ENCODE measurements around the gene GABRA6. TPM values are rescaled to one million over a fixed set of nuclear protein-coding genes. Genes with fewer than 3 reads are reported as not detected.

GABRA6 gene
- total and polyA plus RNA-seq, 4 donors: not detected

- WGBS: 64% methylated on average over 2 of the region's 2 CpGs
These were observed 18.0 kb downstream of the GABRA6 start for GRCh38 chr5:161703528-161703927.

GRCh38 chr5:161707382-161707781 lies 21.9 kb downstream of the GABRA6 start:
- H3K27ac ChIP-seq (ENCODE audit: low read depth in 1 of 2, low read length in 2 of 2): no peak overlapping the region
- no peak overlapping the region for H3K4me3 ChIP-seq (ENCODE audit: low read depth in 1 of 3, low read length in 3 of 3)
- no peaks in the 10 kb centered on the region for H3K4me1 ChIP-seq (ENCODE audit: control insufficient read depth in 4 of 4, insufficient read depth in 4 of 4, low read length in 3 of 4)
- H3K9ac ChIP-seq (ENCODE audit: low read depth in 1 of 2, low read length in 2 of 2): no peak overlapping the region
- no peaks in the 10 kb centered on the region for H3K36me3 ChIP-seq (ENCODE audit: control insufficient read depth in 4 of 4, insufficient read depth in 3 of 4, low read depth in 1 of 4, low read length in 3 of 4)
- TF ChIP-seq EGR1 (IDR thresholded peaks at IDR 0.05; ENCODE audit: low read depth in 2 of 2): no peak
- TF ChIP-seq RAD21 (IDR thresholded peaks at IDR 0.05): no peak
- whole genome bisulfite sequencing: 42% methylated on average over 1 of the region's 1 CpG
- no peak for DNase-seq (ENCODE audit: low spot score)
- no peaks in the 10 kb centered on the region for H3K9me3 ChIP-seq (ENCODE audit: control insufficient read depth in 4 of 4, low read length in 3 of 4)
- H3K27me3 ChIP-seq (ENCODE audit: control insufficient read depth in 4 of 4, insufficient read depth in 4 of 4, low read length in 3 of 4): peaks cover 0 to 4% (median 0%) of the 10 kb centered on the region in 4 donors

More at GRCh38 chr5:161703528-161703927, 18.0 kb downstream of the GABRA6 start:
- Histone ChIP-seq H3K36me3 (ENCODE audit: control insufficient read depth in 4 of 4, insufficient read depth in 3 of 4, low read depth in 1 of 4, low read length in 3 of 4) (no peaks in the 10 kb centered on the region), H3K4me3 (ENCODE audit: low read depth in 1 of 3, low read length in 3 of 3) (no peak overlapping the region), H3K9ac (ENCODE audit: low read depth in 1 of 2, low read length in 2 of 2) (no peak overlapping the region), H3K9me3 (ENCODE audit: control insufficient read depth in 4 of 4, low read length in 3 of 4) (no peaks in the 10 kb centered on the region), H3K4me1 (ENCODE audit: control insufficient read depth in 4 of 4, insufficient read depth in 4 of 4, low read length in 3 of 4) (no peaks in the 10 kb centered on the region), H3K27ac (ENCODE audit: low read depth in 1 of 2, low read length in 2 of 2) (no peak overlapping the region), H3K27me3 (ENCODE audit: control insufficient read depth in 4 of 4, insufficient read depth in 4 of 4, low read length in 3 of 4) (peaks cover 0 to 4% (median 1%) of the 10 kb centered on the region in 4 donors)
- TF ChIP-seq FOXA2 (IDR thresholded peaks at IDR 0.05) (no peak), YY1 (IDR thresholded peaks at IDR 0.05) (no peak), NR2F2 (IDR thresholded peaks at IDR 0.05) (no peak), JUND (IDR thresholded peaks at IDR 0.05) (no peak), ATF3 (IDR thresholded peaks at IDR 0.05) (no peak), RAD21 (IDR thresholded peaks at IDR 0.05) (no peak), HNF4A (conservative IDR thresholded peaks at IDR 0.05) (no peak), FOXA1 (IDR thresholded peaks at IDR 0.05) (no peak), RXRA (IDR thresholded peaks at IDR 0.05) (no peak), MAX (IDR thresholded peaks at IDR 0.05) (no peak), HNF4G (IDR thresholded peaks at IDR 0.05) (no peak), GABPA (IDR thresholded peaks at IDR 0.05 in 1 of 2, conservative IDR thresholded peaks at IDR 0.05 in 1 of 2) (no peak), EGR1 (IDR thresholded peaks at IDR 0.05; ENCODE audit: low read depth in 2 of 2) (no peak), REST (IDR thresholded peaks at IDR 0.05) (no peak), SP1 (IDR thresholded peaks at IDR 0.05) (no peak)
- no peak for DNase-seq (ENCODE audit: low spot score)

GRCh38 chr5:161709239-161709638 lies 23.7 kb downstream of the GABRA6 start:
- Histone ChIP-seq H3K4me1 (ENCODE audit: control insufficient read depth in 4 of 4, insufficient read depth in 4 of 4, low read length in 3 of 4) (no peaks in the 10 kb centered on the region), H3K36me3 (ENCODE audit: control insufficient read depth in 4 of 4, insufficient read depth in 3 of 4, low read depth in 1 of 4, low read length in 3 of 4) (no peaks in the 10 kb centered on the region), H3K4me3 (ENCODE audit: low read depth in 1 of 3, low read length in 3 of 3) (no peak overlapping the region), H3K27ac (ENCODE audit: low read depth in 1 of 2, low read length in 2 of 2) (no peak overlapping the region), H3K9me3 (ENCODE audit: control insufficient read depth in 4 of 4, low read length in 3 of 4) (no peaks in the 10 kb centered on the region), H3K9ac (ENCODE audit: low read depth in 1 of 2, low read length in 2 of 2) (no peak overlapping the region), H3K27me3 (ENCODE audit: control insufficient read depth in 4 of 4, insufficient read depth in 4 of 4, low read length in 3 of 4) (peaks cover 0 to 2% (median 0%) of the 10 kb centered on the region in 4 donors)
- no peak for DNase-seq (ENCODE audit: low spot score)
- TF ChIP-seq CTCF (IDR thresholded peaks at IDR 0.05; ENCODE audit: low read depth, low read length, missing input control) (no peak), TAF1 (conservative IDR thresholded peaks at IDR 0.05) (no peak), FOXA1 (IDR thresholded peaks at IDR 0.05) (no peak), RXRA (IDR thresholded peaks at IDR 0.05) (no peak), ATF3 (IDR thresholded peaks at IDR 0.05) (no peak), YY1 (IDR thresholded peaks at IDR 0.05) (no peak), REST (IDR thresholded peaks at IDR 0.05) (no peak), JUND (IDR thresholded peaks at IDR 0.05) (no peak), FOXA2 (IDR thresholded peaks at IDR 0.05) (no peak), MAX (IDR thresholded peaks at IDR 0.05) (no peak), NR2F2 (IDR thresholded peaks at IDR 0.05) (no peak)
- WGBS: 61% methylated on average over 5 of the region's 5 CpGs

Measured in liver (tissue), 9 donors.